SKM-1 treated with dmso at 0.1 percent for 144 hours (cell line): Measurements from ENCODE around the gene SIL1.
"Not testable (repeated sequence)": the region's sequence is repeated elsewhere in the genome, so short reads cannot be mapped to it uniquely, and the experiment has no call there.

ENCODE experiments used
- DNase-seq: peaks from one replicate; lab custom pipeline; 2025; ENCODE audit not compliant: unreplicated experiment; lab: John Stamatoyannopoulos, UW

SIL1 gene

GRCh38 chr5:139113892-139114291, 84.3 kb downstream of the SIL1 start:
- no peak for DNase-seq

DNA sequence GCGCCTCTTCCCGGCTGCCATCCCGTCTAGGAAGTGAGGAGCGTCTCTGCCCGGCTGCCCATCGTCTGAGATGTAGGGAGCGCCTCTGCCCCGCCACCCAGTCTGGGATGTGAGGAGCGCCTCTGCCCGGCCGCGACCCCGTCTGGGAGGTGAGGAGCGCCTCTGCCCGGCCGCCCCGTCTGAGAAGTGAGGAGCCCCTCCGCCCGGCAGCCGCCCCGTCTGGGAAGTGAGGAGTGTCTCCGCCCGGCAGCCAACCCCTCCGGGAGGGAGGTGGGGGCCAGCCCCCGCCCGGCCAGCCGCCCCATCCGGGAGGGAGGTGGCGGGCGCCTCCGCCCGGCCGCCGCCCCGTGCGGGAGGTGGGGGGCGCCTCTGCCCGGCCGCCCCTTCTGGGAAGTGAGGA, 85.8 kb downstream of the SIL1 start:
- not testable (repeated sequence) for DNase-seq

DNA sequence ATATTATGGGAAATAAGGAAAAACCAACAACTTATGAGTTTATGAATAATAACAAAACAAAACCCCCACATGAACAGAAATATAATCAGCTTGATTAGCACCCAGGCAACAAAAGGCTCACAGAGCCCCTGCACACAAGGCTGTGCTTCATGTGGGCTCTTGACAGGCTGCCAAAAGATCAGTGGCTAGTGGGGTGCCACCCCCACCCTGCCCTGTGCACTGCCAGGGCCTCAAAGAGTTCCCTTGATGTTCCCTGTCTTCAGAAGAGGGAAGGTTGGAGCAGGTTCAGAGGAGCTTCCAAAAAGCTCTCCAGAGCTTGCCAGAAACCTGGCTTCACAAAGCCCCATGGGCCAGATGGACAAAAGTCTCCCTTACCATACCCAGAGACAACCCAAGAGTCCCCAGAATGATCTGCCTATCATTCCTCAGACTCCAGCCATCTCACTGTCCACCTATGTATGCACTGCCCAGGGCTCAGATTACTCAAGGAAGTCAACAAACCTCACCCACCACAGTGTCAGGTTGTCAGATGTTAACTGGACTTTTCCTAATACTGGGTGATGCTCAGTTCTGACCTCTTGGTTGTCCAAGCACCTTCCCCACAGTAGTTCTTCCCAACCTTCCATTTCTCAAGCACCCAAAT, 87.5 kb downstream of the SIL1 start:
- DNase-seq: no peak

DNA sequence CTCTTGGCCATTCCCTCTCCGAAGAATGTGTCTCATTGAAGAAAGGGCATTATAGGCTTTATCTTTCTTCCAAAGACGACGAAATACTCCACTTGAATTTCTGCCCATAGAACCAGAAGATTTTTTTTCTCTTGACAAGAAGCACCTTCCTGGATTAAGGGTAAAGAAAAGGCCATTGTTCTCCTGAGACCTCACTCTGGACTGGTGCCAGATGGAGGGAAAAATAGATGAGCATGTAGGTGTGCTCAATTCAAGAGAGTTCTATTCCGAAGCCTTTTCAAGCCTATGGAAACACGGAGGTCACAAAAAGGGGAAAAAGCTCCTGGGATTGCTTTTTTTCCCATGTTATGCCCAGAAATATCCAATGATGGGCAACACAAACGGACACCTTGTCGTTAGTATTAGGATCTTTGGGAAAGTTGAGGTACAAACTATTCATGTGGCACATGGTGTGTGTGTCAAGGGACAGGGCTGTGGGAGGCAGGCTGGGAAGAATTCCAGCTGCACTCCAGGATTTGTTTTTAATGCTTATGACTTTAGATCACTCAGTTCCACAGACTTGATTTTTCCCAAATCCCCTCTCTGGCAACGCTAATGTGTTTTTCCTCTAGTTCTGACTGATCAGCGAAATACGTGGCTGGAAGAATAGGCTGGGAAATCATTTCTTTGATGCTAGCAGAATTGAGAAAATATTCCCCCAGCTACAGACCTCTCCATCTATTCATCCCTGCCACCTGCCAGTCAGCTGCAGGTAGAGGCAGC, 89.9 kb downstream of the SIL1 start:
- no peak for DNase-seq

DNA sequence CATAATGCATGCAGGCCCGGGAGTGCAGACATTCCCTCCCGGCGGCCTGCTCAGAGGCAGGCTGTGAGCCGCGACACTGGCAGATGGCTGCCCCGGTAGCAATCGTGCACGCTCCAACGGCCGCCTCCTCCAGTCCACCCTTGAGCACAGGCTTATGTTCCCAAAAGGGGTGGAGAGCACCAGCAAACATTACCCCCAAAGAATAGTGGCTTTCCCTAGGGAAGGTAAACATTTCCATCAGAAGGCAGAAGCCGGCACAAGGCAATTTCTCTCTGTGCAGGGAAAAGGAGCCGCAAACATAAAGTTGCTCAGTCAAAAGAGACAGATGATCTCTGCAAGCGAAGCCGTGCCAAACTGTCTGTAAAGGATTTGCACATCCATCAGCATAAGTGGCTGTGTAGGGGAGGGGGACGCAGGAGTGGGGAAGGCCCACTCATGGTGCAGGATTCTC, 92.5 kb downstream of the SIL1 start:
- no peak for DNase-seq

GRCh38 chr5:139104577-139105276, 93.4 kb downstream of the SIL1 start:
- DNase-seq: no peak

DNA sequence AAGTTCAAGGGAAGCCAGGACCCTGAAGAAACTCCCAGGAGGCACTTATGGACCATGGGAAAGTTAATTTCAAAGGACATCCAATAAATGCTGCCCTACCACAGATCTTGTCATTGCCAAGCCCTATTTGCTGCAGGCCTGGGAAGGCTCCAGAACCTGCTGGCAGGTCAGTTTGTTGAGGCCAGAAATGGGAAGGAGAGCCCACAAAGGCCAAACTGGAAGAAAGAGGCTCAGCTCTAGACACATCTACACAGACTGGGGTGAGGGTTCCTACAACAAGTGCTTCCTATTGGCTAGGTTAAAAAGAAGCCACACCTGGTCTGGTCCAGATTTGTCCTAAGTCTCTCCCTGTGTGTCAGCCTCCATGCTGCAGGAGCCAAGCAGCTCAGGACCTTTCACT, 94.4 kb downstream of the SIL1 start:
- DNase-seq: no peak

DNA sequence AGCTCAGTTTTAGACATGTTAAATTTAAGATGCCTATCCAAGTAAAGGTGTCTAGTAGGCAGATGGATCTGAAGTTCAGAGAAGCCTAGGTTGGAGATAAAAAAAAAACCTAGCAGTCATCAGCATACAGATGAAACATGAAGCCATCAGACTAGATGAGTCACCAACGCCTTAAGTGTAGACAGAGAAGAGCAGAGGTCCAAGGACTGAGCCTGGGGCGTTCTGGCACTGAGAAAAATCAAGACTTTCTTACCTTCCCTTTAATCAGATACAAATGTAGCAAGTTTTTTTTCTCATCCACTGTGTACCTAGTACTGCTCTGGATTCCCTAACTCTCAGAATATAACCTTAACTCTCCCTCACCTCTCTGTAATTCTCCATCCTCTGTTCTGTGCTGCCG, 97.3 kb downstream of the SIL1 start:
- DNase-seq: no peak

DNA sequence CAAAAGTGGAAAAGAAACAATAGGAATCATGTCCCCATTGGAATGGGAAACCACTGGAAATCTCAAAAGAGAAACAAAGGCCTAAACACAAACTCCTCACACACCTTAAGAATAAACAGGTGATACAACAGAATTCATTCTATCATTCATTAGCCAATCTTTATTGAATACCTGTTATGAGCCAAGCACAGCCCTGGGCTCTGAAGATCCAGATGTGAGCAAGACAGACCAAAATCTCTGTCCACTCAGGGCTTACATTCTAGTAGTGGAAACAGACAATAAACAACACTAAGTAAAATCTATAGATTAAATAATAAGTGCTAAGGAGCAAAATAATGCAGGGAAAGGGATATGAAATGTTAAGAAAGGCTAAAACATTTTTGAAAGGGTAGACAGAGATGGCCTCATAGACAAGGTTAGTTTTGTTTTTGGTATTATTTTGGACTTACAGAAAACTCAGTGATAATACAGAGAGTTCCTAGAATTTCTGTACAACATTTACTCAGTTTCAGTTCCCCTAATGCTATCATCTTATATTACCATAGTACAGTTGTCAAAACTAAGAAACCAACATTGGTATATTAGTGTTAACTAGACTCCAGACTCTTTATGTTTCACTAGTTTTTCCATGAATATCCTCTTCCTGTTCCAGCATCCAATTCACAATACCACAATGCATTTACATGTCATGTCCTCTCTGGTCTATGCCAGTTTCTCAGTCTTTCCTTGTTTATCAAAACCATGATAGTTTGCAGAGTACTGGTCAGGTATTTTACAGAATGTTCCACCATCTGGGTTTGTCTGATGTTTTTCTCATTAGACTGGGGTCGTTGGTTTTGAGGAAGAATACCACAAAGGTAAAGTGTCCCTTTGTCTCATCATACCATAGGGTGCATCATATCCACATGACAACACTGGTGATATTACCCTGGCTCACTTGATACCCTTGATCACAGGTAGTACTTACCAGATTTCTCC, 103.7 kb downstream of the SIL1 start:
- DNase-seq: no peak

DNA sequence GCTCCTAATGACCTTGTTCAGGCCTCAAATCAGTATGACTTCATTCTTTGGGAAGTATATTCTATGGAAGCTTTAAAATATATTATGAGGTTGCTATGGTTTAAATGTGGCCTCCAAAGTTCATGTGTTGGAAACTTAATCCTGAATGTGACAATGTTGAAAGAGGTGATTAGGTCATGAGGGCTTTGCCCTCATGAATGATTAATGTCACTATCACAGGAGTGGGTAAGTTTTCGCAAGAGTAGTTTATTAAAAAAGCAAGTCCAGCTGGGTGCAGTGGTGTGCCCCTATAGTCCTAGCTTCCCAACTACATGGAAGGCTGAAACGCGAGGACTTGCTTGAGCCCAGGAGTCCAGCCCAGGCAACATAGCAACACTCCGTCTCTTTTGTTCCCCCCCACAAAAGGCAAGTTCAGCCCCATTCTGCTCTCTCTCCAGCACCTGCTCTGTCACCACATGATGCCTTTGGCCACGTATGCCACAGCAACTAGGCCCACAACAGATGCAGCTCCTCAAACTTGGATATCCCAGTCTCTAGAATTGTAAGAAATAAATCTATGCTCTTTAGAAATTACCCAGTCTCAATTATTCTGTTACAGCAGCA, 105.3 kb downstream of the SIL1 start:
- no peak for DNase-seq

DNA sequence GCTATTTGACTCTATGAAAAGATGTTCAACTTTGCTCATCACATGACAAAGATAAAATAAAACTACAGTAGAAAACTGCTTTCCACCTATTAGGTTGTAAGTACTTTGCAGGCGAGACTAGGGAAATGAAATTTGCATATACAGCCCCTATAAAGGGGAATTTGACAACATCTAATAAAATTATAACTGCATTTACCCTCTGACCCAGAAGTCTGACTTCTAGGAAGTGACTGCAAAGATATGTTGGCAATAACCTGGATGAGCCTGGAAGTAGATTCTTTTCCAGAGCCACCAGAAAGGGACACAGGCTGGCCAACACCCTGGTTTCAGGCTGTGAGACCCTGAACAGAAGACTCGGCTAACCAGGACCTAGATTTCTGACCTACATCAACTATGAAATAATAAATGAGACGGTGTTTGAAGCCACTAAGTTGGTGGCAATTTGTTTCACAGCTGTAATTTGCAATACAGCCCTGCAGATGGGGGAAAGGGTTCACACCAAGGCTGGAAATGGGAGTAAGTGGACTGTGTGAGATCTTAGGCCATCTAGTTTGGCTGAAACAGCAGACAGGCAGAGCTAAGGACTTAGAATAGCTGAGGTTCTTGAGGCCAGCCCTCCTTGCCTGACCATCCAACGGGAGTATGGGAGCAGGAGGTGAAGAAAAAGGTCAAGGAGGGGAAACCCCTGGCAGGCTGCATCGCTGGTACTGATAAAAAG, 106.6 kb downstream of the SIL1 start:
- no peak for DNase-seq

DNA sequence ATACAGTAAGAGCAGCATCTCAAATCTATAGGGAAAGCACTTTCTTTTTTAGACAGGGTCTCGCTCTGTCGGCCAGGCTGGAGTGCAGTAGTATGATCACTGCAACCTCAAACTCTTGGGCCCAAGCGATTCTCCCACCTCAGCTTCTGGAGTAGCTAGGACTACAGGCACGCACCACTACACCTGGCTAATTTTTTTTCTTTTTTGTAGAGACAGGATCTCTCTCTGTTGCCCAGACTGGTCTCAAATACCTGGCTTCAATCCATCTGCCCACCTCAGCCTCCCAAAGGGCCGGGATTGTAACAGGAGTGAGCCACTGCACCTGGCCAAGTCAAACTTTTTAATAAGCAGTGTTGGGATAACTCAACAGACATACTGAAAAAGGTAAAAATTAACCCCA, 107.6 kb downstream of the SIL1 start:
- DNase-seq: no peak

DNA sequence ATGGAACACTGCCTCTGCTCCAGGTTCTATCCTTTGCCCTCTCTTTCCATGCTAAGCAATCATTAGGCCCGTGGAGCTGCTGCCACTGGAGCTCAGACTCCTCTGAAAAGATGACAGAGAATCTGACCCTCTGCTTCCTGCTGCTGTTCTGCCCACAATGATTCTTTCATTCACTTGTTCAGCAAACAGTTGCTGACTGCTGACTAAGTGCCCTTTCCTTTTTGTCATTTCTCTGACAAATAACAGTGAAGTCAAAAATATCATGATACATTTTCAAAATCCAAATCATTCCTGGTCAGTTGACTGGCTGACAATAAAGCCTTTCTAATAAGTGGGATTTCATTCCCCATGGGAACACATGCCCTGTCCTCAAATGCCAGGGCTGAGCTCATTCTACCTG, 110.1 kb downstream of the SIL1 start:
- no peak for DNase-seq

GRCh38 chr5:139082813-139083498, 115.2 kb downstream of the SIL1 start:
- DNase-seq: no peak

- DNase-seq: no peak
Measured at GRCh38 chr5:139079991-139080610, 118.1 kb downstream of the SIL1 start.

DNA sequence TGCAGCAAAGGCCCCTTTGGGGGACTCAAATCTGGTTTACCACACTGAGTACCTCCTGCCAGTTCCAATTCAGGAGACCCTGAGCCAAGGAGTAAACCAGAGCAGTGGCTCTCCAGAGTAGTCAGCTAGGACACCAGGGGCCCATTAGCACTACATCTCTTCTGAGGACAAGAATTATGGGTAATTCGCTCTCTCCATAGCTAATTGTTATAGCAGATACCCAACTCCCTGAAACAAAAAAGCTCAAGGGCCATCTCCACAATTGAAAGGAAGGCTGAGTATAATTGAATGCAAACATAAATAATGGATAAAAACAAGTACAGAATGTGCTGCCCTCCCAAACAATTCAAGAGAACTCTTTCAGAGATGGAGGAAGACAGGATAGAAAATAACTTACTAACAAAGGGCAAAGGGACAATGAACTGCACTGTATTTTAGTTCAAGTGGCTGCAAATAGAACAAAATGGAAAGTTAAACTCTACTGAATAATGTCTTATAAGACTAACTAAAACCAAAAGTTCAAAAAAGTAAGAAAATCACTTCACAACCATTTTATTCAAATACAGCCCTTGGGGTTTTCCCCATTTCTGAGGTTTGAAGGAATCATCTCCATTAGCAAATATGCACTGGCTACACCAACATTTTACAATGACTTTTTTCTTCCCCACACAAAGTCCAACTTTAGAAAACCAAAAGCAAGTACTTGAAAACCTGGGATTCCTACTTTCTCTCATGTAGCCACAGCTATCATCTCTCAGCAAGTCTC, 118.8 kb downstream of the SIL1 start:
- DNase-seq: no peak

DNA sequence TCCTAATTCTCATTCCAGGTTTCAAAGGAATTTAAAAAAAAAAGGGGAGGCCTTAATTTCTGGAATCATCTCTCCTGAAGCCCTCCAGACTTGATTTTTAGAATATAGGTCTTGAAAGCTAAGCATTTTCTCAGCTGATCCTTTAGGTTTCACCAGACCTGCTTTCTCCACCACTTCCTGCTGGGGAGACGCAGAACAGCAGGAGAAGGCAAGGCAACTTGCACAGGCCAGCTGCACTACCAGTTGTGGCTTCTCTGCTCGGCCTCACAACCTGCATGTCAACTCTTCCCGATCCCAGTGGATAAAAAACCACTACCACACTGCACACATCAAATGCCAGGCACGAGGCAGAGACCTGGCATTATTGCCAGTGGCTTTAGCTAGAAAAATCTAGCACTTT, 119.8 kb downstream of the SIL1 start:
- DNase-seq: peak; percentile 42

- no peak for DNase-seq
Measured at GRCh38 chr5:139077899-139078298, 120.3 kb downstream of the SIL1 start.
